Fibroblast of pulmonary artery (primary cell): ENCODE results near the gene LMBRD1.

Experiments
- DNase-seq: peaks from one replicate; pipeline ENCODE4 v3.0.0-alpha.2; 2010; ENCODE audit warnings: low read depth
- H3K4me3 ChIP-seq: replicated peaks from 2 replicates; pipeline ENCODE4 v1.5.1; 2011; ENCODE audit warnings: low read depth, mild to moderate bottlenecking, control low read depth, low read length, moderate library complexity
- CTCF ChIP-seq: IDR thresholded peaks from 2 replicates; pipeline ENCODE4 v1.5.1; 2011; ENCODE audit warnings: mild to moderate bottlenecking, control low read depth, low read length, inconsistent platforms; ENCODE audit errors: missing control alignments

LMBRD1 gene

GRCh38 chr6:69758214-69758613 is 38.6 kb downstream of the LMBRD1 start:
- TF ChIP-seq CTCF: no peak
- no peak overlapping the region for H3K4me3 ChIP-seq
- no peak for DNase-seq

GRCh38 chr6:69756907-69757306 is 39.9 kb downstream of the LMBRD1 start:
- DNase-seq: no peak
- no peak for TF ChIP-seq CTCF
- no peak overlapping the region for H3K4me3 ChIP-seq

GRCh38 chr6:69756366-69756765 is 40.4 kb downstream of the LMBRD1 start:
- no peak for DNase-seq
- H3K4me3 ChIP-seq: no peak overlapping the region
- TF ChIP-seq CTCF: no peak

- no peak for DNase-seq
- no peak overlapping the region for H3K4me3 ChIP-seq
- no peak for TF ChIP-seq CTCF
Observed at GRCh38 chr6:69735027-69735426, 61.8 kb downstream of the LMBRD1 start.

- TF ChIP-seq CTCF: peak; percentile 33
- peak; percentile 44 for DNase-seq
- no peak overlapping the region for H3K4me3 ChIP-seq
Observed at GRCh38 chr6:69732640-69733039, 64.2 kb downstream of the LMBRD1 start.

- no peak overlapping the region for H3K4me3 ChIP-seq
- no peak for TF ChIP-seq CTCF
- no peak for DNase-seq
Observed at GRCh38 chr6:69732045-69732444, 64.8 kb downstream of the LMBRD1 start.

GRCh38 chr6:69729870-69730449 is 66.8 kb downstream of the LMBRD1 start:
- peak; percentile 35 for TF ChIP-seq CTCF
- no peak overlapping the region for H3K4me3 ChIP-seq
- DNase-seq: peak; percentile 21
